GM19463 (cell line): ENCODE measurements around the gene BDH1.

ENCODE experiments used
- ATAC-seq: cut with Tn5 transposase; IDR thresholded peaks from one replicate; pipeline ENCODE4 v1.9.1; 2021; ENCODE audit warnings: mild to moderate bottlenecking, moderate library complexity; ENCODE audit not compliant: unreplicated experiment

BDH1 gene

GRCh38 chr3:197550489-197550888 lies 5.3 kb downstream of the BDH1 start:
- ATAC-seq, result no peak

GRCh38 chr3:197549261-197549885 lies 6.4 kb downstream of the BDH1 start:
- ATAC-seq, result no peak

DNA sequence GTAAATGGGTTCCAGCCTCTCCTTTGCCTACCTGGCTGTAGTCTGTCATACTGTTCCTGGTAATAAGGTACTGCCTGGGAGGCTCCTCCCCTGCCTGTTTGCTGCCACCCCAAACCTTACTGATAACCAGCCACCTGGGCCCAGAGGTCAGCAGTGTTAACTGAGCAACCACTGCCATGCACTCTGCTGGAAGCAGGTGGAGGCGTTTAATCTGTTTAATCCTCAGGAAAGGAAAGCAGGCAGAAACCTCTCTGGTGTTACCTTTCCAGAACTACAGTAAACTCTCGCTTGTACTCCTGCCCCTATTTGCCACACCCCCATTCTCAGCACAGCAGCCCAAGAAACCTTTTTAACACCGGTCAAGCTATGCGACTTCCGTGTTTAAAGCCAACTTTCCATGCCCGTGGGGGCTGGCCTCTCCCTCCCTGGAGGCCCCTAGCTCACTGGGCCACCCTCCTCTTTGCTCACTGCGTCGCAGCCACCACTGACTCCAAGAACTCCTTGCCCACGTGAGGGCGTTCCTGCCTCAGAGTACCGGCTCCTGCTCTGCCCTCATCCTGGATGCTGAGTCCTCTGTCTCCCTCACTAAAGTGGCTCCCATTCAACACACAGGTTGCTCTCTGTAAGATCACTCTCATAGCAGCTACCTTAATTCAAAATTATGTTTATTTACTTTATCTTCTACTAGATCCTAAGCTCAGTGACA lies 8.3 kb downstream of the BDH1 start:
- ATAC-seq, result no peak

- no peak for ATAC-seq
These were observed 9.3 kb downstream of the BDH1 start for GRCh38 chr3:197546307-197547085.

DNA sequence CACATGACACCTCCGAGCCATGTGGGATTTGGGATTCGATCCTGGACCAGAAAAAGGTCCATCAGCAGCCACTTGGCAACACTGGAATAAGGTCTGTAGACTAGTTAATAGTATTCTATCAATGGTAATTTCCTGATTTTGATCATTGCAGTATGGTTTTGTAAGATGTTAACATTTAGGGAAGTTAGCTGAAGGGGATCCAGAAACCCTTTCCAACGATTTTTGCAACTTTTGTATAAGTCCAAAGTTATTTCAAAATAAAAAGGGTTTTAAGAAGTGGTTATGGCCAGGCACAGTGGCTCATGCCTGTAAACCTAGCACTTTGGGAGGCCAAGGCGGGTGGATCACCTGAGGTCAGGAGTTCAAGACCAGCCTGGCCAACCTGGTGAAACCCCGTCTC lies 10.2 kb downstream of the BDH1 start:
- no peak for ATAC-seq

DNA sequence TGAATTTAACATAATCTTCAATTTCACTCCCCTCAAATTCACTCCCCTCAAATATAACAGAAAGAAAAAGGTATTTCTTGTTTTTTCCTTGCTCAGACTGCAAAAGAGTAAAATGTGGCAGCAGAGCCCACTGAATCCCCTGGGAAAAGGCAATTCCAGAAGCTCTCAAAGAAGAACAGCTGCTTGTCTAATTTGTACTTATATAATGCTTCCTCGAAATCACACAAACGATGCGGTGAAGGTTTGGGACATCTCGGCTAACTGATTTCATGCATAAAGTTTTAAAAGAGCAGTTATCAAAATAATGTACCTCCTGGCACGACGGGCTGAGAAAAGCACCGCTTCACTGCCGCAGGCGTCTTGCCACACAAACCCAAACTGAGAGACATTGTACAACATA lies 10.7 kb downstream of the BDH1 start:
- ATAC-seq, result no peak

DNA sequence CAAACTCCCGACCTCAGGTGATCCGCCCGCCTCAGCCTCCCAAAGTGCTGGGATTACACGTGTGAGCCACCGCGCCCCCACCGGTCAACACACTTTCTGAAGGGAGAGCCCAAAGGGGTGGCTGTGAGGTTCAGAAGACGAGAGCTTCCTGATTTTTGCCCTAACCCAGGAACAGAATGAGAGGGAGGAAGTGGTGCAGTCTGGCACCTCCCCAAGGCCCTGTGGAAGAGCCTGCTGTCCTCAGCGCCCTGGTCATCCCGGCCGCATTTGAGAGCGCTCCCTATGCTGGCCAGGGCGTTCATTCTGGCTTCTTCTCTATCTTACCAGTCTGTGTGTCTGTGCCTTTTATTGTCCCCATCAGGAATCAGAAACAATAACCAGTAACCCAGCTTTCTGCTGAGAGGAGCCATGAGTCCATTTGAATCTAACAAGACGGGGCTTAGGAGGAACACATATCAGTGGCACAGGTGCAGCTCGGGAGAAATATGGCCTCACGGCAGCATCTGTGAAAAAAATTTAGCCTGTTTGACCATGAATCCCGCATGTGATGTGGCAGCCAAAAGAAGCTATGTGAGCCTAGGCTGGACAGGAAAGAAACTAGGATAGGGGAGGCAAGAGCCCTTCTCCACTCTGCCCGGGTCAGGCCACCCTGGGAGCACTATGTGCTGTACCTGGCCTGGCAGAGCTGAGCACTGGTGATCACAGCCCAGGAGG lies 12.9 kb downstream of the BDH1 start:
- ATAC-seq, result no peak

GRCh38 chr3:197541756-197542539 lies 13.8 kb downstream of the BDH1 start:
- ATAC-seq, result no peak

- no peak for ATAC-seq
These were observed 14.8 kb downstream of the BDH1 start for GRCh38 chr3:197540961-197541377.

- no peak for ATAC-seq
These were observed 16.1 kb downstream of the BDH1 start for GRCh38 chr3:197539651-197540051.

DNA sequence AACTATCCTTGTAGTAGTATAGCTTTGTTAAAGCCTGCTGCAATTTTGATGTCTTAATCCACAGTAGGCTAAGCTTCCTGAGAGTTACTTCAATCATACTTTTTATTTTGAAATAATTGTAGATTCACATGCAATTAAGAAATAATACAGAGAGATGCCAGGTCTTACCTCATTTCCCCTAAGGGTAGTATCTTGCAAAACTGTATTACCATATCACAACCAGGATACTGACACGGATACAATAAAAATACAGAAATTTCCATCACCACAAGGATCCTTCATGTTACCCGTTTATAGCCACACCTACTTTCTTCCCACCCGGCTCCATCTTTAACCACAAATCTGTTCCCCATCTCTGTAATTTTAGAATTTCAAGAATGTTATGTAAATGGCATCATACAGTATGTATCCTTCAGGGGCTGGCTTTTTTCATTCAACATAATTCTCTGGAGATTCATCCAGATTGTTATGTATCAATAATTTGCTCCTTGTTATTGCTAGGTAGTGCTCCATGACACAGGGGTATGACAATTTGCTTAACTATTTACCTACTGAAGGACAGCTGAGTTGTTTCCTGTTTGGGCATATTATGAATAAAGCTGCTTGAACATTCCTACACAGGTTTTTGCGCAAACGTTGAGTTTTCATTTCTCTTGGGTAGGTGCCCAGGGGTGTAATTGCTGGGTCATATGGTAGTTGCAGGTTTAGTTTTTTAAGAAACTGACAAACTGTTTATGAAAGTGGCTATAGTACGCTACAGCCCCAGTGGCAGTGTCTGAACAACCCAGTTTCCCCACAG lies 21.6 kb downstream of the BDH1 start:
- no peak for ATAC-seq

GRCh38 chr3:197533396-197533795 lies 22.4 kb downstream of the BDH1 start:
- no peak for ATAC-seq

- ATAC-seq, result no peak
These were observed 23.4 kb downstream of the BDH1 start for GRCh38 chr3:197532388-197532787.

GRCh38 chr3:197528190-197528589 lies 27.6 kb downstream of the BDH1 start:
- ATAC-seq, result no peak

DNA sequence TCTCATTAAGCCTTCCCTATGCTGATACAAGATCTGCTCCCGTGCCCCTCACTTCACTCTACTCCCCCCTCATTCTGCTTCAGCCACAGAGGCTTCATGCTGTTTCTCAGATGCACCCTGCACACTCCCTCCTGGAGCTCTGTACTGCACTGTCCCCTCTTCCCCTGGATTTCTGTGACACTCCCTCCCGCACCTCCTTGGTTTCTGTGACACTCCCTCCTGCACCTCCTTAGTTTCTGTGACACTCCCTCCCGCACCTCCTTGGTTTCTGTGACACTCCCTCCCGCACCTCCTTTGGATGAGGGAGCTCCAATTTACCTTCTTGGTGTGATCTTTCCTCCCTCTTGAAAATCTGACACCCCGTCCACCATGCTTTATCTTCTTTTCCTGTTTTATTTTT lies 28.2 kb downstream of the BDH1 start:
- no peak for ATAC-seq

DNA sequence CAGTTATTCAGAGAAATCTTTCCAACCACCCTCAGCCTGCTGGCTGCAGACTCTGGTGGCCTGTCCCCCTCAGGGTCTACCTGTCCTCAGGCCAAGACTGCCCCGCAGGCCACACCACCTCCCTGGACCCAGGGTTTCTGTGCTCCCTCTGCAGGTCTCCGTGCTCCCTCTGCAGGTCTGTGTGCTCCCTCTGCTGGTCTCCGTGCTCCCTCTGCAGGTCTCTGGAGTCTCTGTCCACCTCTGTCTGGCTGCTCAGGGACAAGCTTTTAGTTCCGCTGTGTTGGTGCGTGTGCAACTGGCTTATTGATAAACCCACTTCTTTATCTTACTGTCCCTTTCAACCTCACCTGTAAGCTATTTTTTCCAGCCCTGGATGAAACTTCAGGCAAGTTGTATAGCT lies 30.1 kb downstream of the BDH1 start:
- ATAC-seq, result no peak

DNA sequence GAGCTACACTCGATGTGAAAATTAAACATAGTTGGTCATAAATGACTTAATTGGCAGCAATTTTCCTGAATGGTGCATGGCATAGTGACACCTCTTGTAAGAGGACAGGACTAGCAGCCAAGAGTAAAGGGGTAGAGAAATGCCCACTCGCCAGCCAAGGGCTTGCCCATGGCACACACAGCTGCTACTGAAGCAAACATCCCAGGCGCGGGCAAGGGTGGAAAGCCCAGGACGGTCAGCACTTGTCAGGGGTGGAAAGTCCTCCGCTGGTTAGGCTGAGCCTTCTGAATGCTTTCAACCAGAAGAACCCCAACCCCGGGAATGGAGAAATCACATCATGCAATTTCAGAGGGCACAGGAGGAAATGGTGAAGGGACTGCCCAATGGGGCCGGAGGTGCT lies 31.6 kb downstream of the BDH1 start:
- no peak for ATAC-seq

GRCh38 chr3:197523526-197523925 lies 32.2 kb downstream of the BDH1 start:
- no peak for ATAC-seq

DNA sequence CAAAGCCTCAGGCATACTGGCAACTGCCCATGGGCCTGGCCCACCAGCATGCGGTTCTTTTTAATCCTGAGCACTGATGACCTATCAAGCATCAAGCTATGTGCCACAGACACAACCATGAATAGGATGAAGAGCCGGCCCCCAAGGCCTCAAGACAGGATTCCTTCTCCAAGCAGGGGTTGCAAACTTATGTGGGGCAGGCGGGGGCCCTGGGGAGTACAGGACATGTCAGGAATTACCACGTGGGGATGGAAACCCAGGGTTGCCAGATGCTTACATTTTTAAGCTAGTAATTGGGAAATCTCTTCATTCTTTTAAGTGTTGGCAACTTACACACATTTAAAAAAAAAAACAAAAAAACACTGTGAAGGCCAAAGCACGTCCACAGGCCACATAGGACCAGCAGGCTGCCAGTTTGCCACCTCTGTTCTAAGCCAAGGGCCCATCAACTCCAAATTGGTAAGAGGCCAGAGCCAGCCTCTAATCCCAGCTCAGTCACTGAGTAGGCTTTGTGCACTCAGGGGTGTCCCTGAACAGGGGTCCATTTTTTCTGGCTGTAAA lies 32.8 kb downstream of the BDH1 start:
- ATAC-seq, result no peak
